Measurements from ENCODE around the gene SSTR3.
A peak's percentile ranks its signal among the peaks of the same experiment; 100 is the strongest.

Gene SSTR3

GRCh38 chr22:37163575-37164504 lies 48.4 kb downstream of the SSTR3 start:
- DNase-seq = no peak

- no peak for DNase-seq
These were observed 49.2 kb downstream of the SSTR3 start for GRCh38 chr22:37163096-37163489.

- DNase-seq = peak; percentile 56
These were observed 49.8 kb downstream of the SSTR3 start for GRCh38 chr22:37162221-37163095.

DNA sequence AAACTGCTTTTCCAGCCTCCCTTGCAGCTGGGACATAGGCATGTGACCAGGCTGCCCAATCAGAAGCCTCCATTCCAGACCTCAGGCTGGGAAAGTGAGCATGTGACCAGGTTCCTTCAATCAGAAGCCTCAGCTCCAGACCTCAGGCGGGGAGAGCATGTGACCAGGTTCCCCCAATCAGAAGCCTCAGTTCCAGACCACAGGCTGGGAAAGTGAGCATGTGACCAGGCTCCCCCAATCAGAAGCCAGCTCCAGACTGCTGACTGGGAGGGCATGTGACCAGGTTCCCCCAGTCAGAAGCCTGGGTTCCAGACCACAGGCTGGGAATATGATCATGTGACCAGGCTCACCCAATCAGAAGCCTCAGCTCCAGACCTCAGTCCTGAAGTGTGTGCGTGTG lies 50.8 kb downstream of the SSTR3 start:
- no peak for DNase-seq

DNA sequence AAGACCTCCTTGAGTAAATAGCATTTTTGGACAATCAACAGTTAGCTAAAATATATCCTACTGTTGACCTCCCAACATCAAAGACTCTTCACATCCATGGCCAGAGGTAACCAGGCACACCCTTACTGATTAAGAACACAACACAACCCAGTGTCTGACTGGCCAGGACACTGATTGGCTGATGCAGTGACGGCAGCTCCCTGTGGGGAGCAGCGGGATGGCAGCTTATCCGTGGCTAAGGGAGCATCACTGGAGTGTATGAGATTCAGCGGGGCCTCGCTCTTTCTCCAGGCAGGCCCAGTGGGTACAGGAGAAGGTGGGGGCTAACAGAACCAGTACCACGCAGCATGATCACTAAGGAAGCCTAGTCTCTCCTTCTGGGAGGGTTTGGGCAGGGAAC lies 52.2 kb downstream of the SSTR3 start:
- DNase-seq = no peak

- DNase-seq = no peak
These were observed 53.4 kb downstream of the SSTR3 start for GRCh38 chr22:37158963-37159290.

DNA sequence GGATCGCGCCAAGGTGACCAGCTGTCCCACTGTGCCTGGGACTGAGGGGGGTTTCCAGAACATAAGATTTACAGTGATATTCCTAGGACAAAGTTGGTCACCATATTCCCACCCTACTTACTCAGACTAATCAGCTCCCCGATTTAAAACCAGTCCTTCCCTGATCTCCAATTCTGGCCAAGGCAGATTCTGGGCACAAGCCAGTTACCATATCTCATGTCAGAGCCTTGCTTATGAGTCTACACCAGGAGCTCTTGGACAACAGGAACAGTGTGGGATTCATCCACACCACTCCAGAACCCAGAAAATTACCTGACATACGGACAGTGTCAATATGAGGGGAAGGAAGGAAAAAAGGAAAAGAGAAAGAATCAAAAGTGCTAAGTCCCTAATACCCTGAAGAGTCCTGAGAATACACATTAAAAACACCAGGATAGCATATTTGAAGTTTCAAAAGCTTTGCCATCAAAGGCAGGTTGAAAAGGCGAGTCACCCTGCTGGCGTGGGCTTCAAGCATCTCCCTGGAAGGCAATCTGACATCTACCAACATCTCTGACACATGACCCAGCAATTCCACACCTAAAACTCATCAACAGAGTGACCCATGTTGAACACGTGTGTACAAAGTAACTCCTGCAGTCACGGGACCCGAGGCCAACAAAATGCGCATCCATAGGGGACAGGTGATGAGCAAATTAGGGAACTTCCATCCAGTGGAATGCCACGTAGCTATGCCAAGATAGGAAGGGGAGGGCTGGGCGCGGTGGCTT lies 54.6 kb downstream of the SSTR3 start:
- DNase-seq = no peak

- DNase-seq = no peak
These were observed 55.4 kb downstream of the SSTR3 start for GRCh38 chr22:37156686-37157435.

- no peak for DNase-seq
These were observed 56.3 kb downstream of the SSTR3 start for GRCh38 chr22:37155971-37156370.

DNA sequence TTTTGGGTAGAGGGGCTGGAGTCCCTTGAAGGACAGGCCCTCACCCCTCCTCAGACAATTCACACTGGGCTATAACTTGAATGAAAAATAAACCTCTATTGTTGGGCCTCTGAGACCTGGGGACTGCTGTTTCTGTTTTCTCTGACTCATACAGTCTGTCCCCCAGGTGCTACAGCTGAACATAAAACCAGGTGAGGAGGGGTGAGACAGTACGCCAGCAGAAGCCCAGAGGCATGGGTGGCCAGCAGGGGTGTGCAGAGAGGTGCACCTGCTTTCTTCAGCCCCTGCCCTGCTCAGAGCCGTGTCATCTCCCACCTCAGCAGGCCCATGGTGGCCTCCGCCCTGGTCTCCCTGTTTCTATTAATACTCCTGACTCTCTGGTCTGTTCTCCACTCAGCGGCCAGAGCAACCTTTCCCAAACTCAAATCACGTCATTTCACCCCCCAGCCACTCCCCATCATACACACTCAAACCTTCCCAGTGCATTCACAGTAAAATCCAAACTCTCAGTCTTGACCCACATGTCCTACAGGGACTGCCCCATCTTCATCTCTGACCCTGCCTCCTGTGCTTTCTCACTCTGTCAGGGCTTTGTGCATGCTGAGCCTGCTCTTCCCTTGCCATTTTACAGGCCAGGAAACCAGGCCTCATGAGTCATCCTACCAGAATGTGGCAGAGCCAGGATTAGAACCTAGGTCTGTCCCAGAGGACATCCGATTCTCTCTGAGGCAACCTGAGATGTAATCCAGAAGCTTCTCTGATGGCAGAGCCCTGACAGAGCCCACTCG lies 57.2 kb downstream of the SSTR3 start:
- DNase-seq = no peak
